HepG2 (cell line): Measurements from ENCODE around the gene SPON1.

Experiments
- ATF1 ChIP-seq: IDR thresholded peaks from 2 replicates; pipeline ENCODE4 v1.6.1; 2016; ENCODE audit warnings: mild to moderate bottlenecking, control low read depth
- RAD21 ChIP-seq: fragments of 450-650 bp; formaldehyde crosslinking; IDR thresholded peaks from 2 replicates; pipeline ENCODE4 v1.5.0; 2020; ENCODE audit warnings: mild to moderate bottlenecking
- RAD51 ChIP-seq: fragments of 450-650 bp; IDR thresholded peaks from 2 replicates; pipeline ENCODE4 v1.6.1; 2016; ENCODE audit warnings: borderline replicate concordance
- TF ChIP-seq, protein P1 (sequence below): sonication (generic); formaldehyde crosslinking; IDR thresholded peaks from 2 replicates; pipeline ENCODE4 v1.5.0; 2020; ENCODE audit warnings: mild to moderate bottlenecking, missing genetic modification reagents, moderate library complexity

GRCh38 chr11:14127679-14128078, 165.2 kb downstream of the SPON1 start:
- no peak for TF ChIP-seq RAD21
- TF ChIP-seq ATF1 (CRISPR knock-in tag) = no peak
- no peak for TF ChIP-seq RAD51
- TF ChIP-seq, protein P1, sequence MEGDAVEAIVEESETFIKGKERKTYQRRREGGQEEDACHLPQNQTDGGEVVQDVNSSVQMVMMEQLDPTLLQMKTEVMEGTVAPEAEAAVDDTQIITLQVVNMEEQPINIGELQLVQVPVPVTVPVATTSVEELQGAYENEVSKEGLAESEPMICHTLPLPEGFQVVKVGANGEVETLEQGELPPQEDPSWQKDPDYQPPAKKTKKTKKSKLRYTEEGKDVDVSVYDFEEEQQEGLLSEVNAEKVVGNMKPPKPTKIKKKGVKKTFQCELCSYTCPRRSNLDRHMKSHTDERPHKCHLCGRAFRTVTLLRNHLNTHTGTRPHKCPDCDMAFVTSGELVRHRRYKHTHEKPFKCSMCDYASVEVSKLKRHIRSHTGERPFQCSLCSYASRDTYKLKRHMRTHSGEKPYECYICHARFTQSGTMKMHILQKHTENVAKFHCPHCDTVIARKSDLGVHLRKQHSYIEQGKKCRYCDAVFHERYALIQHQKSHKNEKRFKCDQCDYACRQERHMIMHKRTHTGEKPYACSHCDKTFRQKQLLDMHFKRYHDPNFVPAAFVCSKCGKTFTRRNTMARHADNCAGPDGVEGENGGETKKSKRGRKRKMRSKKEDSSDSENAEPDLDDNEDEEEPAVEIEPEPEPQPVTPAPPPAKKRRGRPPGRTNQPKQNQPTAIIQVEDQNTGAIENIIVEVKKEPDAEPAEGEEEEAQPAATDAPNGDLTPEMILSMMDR (CRISPR knock-in tag) = no peak
